Measurements from ENCODE around the gene ATP8B1. TPM values are rescaled to one million over a fixed set of nuclear protein-coding genes. Genes with fewer than 3 reads are reported as not detected.

ATP8B1 gene
- total RNA-seq, 2 donors from 2014 or later = 6.0 to 13.0 TPM

DNA sequence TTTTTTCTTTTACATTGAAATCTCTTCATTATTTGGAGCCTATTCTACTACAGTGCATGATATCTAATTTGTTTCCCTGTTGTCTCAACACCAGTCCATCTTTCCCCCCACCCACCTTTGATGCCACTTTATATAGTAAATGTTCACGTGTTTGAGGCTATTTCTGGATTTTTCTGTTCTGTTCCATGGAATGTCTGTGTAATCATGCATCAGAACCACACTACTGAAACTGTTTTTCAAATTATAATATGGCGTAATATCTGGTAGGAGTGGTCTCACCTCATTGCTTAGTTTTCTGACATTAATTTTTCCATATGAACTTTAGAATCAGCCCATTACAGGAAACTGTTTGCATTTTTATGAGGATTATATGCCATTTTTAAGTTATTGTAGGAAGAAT lies 162.4 kb downstream of the ATP8B1 start:
- Histone ChIP-seq H3K27ac (no peak overlapping the region), H3K9me3 (no peaks in the 10 kb centered on the region), H3K4me3 (no peak overlapping the region), H3K27me3 (no peaks in the 10 kb centered on the region), H3K36me3 (no peaks in the 10 kb centered on the region), H3K4me1 (no peaks in the 10 kb centered on the region)
- TF ChIP-seq, protein P1, sequence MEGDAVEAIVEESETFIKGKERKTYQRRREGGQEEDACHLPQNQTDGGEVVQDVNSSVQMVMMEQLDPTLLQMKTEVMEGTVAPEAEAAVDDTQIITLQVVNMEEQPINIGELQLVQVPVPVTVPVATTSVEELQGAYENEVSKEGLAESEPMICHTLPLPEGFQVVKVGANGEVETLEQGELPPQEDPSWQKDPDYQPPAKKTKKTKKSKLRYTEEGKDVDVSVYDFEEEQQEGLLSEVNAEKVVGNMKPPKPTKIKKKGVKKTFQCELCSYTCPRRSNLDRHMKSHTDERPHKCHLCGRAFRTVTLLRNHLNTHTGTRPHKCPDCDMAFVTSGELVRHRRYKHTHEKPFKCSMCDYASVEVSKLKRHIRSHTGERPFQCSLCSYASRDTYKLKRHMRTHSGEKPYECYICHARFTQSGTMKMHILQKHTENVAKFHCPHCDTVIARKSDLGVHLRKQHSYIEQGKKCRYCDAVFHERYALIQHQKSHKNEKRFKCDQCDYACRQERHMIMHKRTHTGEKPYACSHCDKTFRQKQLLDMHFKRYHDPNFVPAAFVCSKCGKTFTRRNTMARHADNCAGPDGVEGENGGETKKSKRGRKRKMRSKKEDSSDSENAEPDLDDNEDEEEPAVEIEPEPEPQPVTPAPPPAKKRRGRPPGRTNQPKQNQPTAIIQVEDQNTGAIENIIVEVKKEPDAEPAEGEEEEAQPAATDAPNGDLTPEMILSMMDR (IDR thresholded peaks at IDR 0.05) = no peak
- no peak for DNase-seq (ENCODE audit: low spot score)

DNA sequence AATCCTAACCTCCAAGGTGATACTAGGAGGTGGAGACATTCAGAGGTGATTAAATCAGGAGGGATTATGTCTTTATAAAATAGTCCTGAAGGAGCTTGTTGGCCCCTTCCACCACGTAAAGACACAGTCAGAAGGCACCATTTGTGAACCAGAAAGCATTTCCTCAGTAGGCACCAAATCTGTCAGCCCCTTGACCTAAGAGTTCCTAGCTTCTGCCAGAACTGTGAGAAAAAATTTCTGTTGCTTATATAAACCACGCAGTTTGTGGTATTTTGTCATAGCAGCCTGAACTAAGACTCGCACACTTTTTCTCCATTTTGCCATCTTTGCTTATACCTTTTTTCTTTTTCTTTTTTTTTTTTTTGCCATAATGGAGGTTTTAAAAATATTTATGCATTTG lies 162.9 kb downstream of the ATP8B1 start:
- DNase-seq (ENCODE audit: low spot score) = no peak
- Histone ChIP-seq H3K27me3 (no peaks in the 10 kb centered on the region), H3K27ac (no peak overlapping the region), H3K36me3 (no peaks in the 10 kb centered on the region), H3K9me3 (no peaks in the 10 kb centered on the region), H3K4me3 (no peak overlapping the region), H3K4me1 (no peaks in the 10 kb centered on the region)
- TF ChIP-seq, protein P1 (IDR thresholded peaks at IDR 0.05) = no peak

GRCh38 chr18:57635003-57635822 lies 167.9 kb downstream of the ATP8B1 start:
- no peaks in the 10 kb centered on the region for H3K36me3 ChIP-seq
- H3K27ac ChIP-seq = no peak overlapping the region
- H3K27me3 ChIP-seq = no peaks in the 10 kb centered on the region
- H3K4me3 ChIP-seq = no peak overlapping the region
- TF ChIP-seq, protein P1 (IDR thresholded peaks at IDR 0.05) = no peak
- peaks cover 0 to 14% of the 10 kb centered on the region in 2 donors for H3K4me1 ChIP-seq
- DNase-seq (ENCODE audit: low spot score) = no peak
- no peaks in the 10 kb centered on the region for H3K9me3 ChIP-seq

GRCh38 chr18:57631697-57632096 lies 171.4 kb downstream of the ATP8B1 start:
- H3K27me3 ChIP-seq = no peaks in the 10 kb centered on the region
- DNase-seq (ENCODE audit: low spot score) = no peak
- H3K9me3 ChIP-seq = no peaks in the 10 kb centered on the region
- no peaks in the 10 kb centered on the region for H3K36me3 ChIP-seq
- peaks cover 0 to 18% of the 10 kb centered on the region in 2 donors for H3K4me1 ChIP-seq
- H3K4me3 ChIP-seq = no peak overlapping the region
- peak overlapping the region in 1 of 2 donors; percentile 12 for H3K27ac ChIP-seq
- TF ChIP-seq, protein P1 (IDR thresholded peaks at IDR 0.05) = no peak

GRCh38 chr18:57630754-57631595 lies 172.1 kb downstream of the ATP8B1 start:
- Histone ChIP-seq H3K27ac (peak overlapping the region; percentile 79 to 81), H3K4me1 (peaks cover 0 to 18% of the 10 kb centered on the region in 2 donors), H3K9me3 (no peaks in the 10 kb centered on the region), H3K4me3 (peak overlapping the region; percentile 58 to 68), H3K27me3 (no peaks in the 10 kb centered on the region), H3K36me3 (no peaks in the 10 kb centered on the region)
- no peak for DNase-seq (ENCODE audit: low spot score)
- TF ChIP-seq, protein P1 (IDR thresholded peaks at IDR 0.05) = no peak
